Astrocyte (in vitro differentiated cells and primary cell): Measurements from ENCODE around the gene OR2W3. TPM values are rescaled to one million over a fixed set of nuclear protein-coding genes. Genes with fewer than 3 reads are reported as not detected.
"Not testable (repeated sequence)": the region's sequence is repeated elsewhere in the genome, so short reads cannot be mapped to it uniquely, and the experiment has no call there.

Experiments
- DNase-seq: peaks from one replicate; pipeline ENCODE4 v3.0.0-alpha.2; 2010; ENCODE audit warnings: low read depth
- FAIRE-seq: peaks from 2 replicates; lab custom pipeline; 2011; peaks lifted over from hg19 to GRCh38; lab: Jason Lieb, UNC
- H2AFZ ChIP-seq: 2 replicates; pipeline ENCODE4 v1.6.0; 2012; ENCODE audit warnings: low read depth, low read length, inconsistent platforms
- H3K27ac ChIP-seq: 2 replicates; pipeline ENCODE4 v1.5.1; 2011; ENCODE audit warnings: low read depth, low read length, inconsistent platforms
- H3K27me3 ChIP-seq: 2 replicates; pipeline ENCODE4 v1.6.0; 2011; ENCODE audit warnings: low read length, inconsistent platforms; ENCODE audit not compliant: insufficient read depth
- H3K36me3 ChIP-seq: 2 replicates; pipeline ENCODE4 v1.5.1; 2011; ENCODE audit warnings: low read length, inconsistent platforms; ENCODE audit not compliant: insufficient read depth
- H3K4me1 ChIP-seq: 2 replicates; pipeline ENCODE4 v1.5.1; 2011; ENCODE audit warnings: low read length, inconsistent platforms; ENCODE audit not compliant: insufficient read depth
- H3K4me2 ChIP-seq: 2 replicates; pipeline ENCODE4 v1.6.0; 2012; ENCODE audit warnings: low read length, inconsistent platforms
- H3K4me3 ChIP-seq: 2 replicates; pipeline ENCODE4 v1.5.1; 2011; ENCODE audit warnings: low read depth, mild to moderate bottlenecking, low read length, inconsistent platforms; ENCODE audit not compliant: insufficient read depth
- H3K79me2 ChIP-seq: 2 replicates; pipeline ENCODE4 v1.6.0; 2012; ENCODE audit warnings: mild to moderate bottlenecking, low read length, inconsistent platforms; ENCODE audit not compliant: insufficient read depth
- H3K9ac ChIP-seq: 2 replicates; pipeline ENCODE4 v1.6.0; 2012; ENCODE audit warnings: mild to moderate bottlenecking, low read length, inconsistent platforms
- H3K9me3 ChIP-seq: 2 replicates; pipeline ENCODE4 v1.5.1; 2012; ENCODE audit warnings: low read depth, mild to moderate bottlenecking, low read length, inconsistent platforms; ENCODE audit not compliant: insufficient read depth
- H4K20me1 ChIP-seq: 2 replicates; pipeline ENCODE4 v1.6.0; 2012; ENCODE audit warnings: low read length, inconsistent platforms; ENCODE audit not compliant: insufficient read depth
- H3K27ac Mint-ChIP-seq: one replicate; pipeline ENCODE4 v1.8.0; 2021; ENCODE audit warnings: mild to moderate bottlenecking, mixed read lengths; ENCODE audit not compliant: unreplicated experiment
- H3K27me3 Mint-ChIP-seq: one replicate; pipeline ENCODE4 v1.8.0; 2021; ENCODE audit warnings: low read depth, mixed read lengths; ENCODE audit not compliant: unreplicated experiment
- H3K36me3 Mint-ChIP-seq: one replicate; pipeline ENCODE4 v1.8.0; 2021; ENCODE audit warnings: low read depth, mixed read lengths; ENCODE audit not compliant: unreplicated experiment
- H3K4me1 Mint-ChIP-seq: one replicate; pipeline ENCODE4 v1.8.0; 2021; ENCODE audit warnings: low read depth, mixed read lengths; ENCODE audit not compliant: unreplicated experiment
- H3K4me3 Mint-ChIP-seq: one replicate; pipeline ENCODE4 v1.8.0; 2021; ENCODE audit warnings: mild to moderate bottlenecking, moderate library complexity, mixed read lengths; ENCODE audit not compliant: unreplicated experiment
- H3K9me3 Mint-ChIP-seq: one replicate; pipeline ENCODE4 v1.8.0; 2021; ENCODE audit warnings: mild to moderate bottlenecking, mixed read lengths; ENCODE audit not compliant: unreplicated experiment
- CTCF ChIP-seq: IDR thresholded peaks from 2 replicates; pipeline ENCODE4 v1.5.1; 2011; ENCODE audit warnings: low read depth, mild to moderate bottlenecking, inconsistent platforms, low read length, moderate library complexity; ENCODE audit not compliant: insufficient read depth
- EZH2 ChIP-seq: IDR thresholded peaks from 2 replicates; pipeline ENCODE4 v1.6.1; 2012; ENCODE audit warnings: mild to moderate bottlenecking, low read length, inconsistent platforms; ENCODE audit not compliant: insufficient read depth
- total RNA-seq: library from RNA; stranded (reverse); gene quantifications from 2 replicates; pipeline ENCODE4 v1.2.1, GENCODE V29; 2021

The OR2W3 gene
- total RNA-seq, 1 donor from 2014 or later, result 5.9 TPM

- not testable (repeated sequence) for H3K27me3 Mint-ChIP-seq, H3K9me3 ChIP-seq, H3K27ac Mint-ChIP-seq, FAIRE-seq, H3K36me3 ChIP-seq, H3K79me2 ChIP-seq, H4K20me1 ChIP-seq, H3K27ac ChIP-seq, H3K36me3 Mint-ChIP-seq, DNase-seq, H3K4me1 Mint-ChIP-seq, H3K4me1 ChIP-seq, H3K27me3 ChIP-seq, H3K9me3 Mint-ChIP-seq
- H3K4me3 Mint-ChIP-seq, result peak overlapping the region; percentile 79
- Histone ChIP-seq H3K9ac (peak overlapping the region; percentile 52), H3K4me2 (peak overlapping the region; percentile 76), H3K4me3 (peak overlapping the region; percentile 17), H2AFZ (peak overlapping the region; percentile 86)
- TF ChIP-seq CTCF, result peak; percentile 25
Observed at GRCh38 chr1:247936965-247937734, 41.8 kb downstream of the OR2W3 start.

DNA sequence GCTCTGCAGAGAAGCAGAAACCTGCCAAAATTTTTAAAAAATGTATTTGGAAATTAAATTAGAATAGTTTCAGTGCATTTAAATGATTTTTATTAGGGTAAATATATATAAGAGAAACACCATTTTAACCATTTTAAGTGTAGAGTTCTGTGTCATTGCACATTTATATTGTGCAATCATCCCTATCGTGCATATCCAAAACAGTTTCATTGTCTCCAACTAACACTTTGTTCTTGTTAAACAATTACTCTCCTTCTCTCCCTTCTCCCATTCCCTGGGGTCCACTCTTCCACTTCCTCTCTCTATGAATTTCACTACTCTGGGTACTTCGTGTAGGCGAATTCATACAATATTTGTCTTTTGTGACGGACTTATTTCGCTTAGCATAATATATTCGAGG lies 47.2 kb downstream of the OR2W3 start:
- Mint-ChIP-seq H3K27me3 (no peaks in the 10 kb centered on the region), H3K4me3 (no peak overlapping the region), H3K4me1 (no peaks in the 10 kb centered on the region), H3K27ac (no peak overlapping the region), H3K9me3 (peaks cover 3% of the 10 kb centered on the region), H3K36me3 (no peaks in the 10 kb centered on the region)
- H3K27me3 ChIP-seq, result no peaks in the 10 kb centered on the region
- no peaks in the 10 kb centered on the region for H3K36me3 ChIP-seq
- H3K9me3 ChIP-seq, result peaks cover 3% of the 10 kb centered on the region
- no peak overlapping the region for H2AFZ ChIP-seq
- H3K4me1 ChIP-seq, result no peaks in the 10 kb centered on the region
- H3K79me2 ChIP-seq, result no peaks in the 10 kb centered on the region
- FAIRE-seq, result no peak
- H3K9ac ChIP-seq, result no peak overlapping the region
- DNase-seq, result no peak
- no peak overlapping the region for H3K27ac ChIP-seq
- no peak overlapping the region for H3K4me3 ChIP-seq
- TF ChIP-seq EZH2, result no peak
- TF ChIP-seq CTCF, result no peak
- no peaks in the 10 kb centered on the region for H4K20me1 ChIP-seq
- H3K4me2 ChIP-seq, result no peak overlapping the region

Other genes with a start within 250 kb of the OR2W3 start
- gene OR13G1, start 215.8 kb upstream of the OR2W3 start, total RNA-seq, result not detected in 2 replicates
- gene OR6F1, start 178.9 kb upstream of the OR2W3 start, total RNA-seq, result not detected in 2 replicates
- gene OR14K1, start 157.0 kb upstream of the OR2W3 start, total RNA-seq, result not detected in 2 replicates
- not detected in 2 replicates for gene OR14A2, start 147.4 kb upstream of the OR2W3 start, total RNA-seq
- gene OR1C1, start 135.0 kb upstream of the OR2W3 start, total RNA-seq, result not detected in 2 replicates
- gene OR14A16, start 71.5 kb upstream of the OR2W3 start, total RNA-seq, result not detected in 2 replicates
- gene OR11L1, start 53.7 kb upstream of the OR2W3 start, total RNA-seq, result not detected in 2 replicates
- gene TRIM58, start 38.4 kb upstream of the OR2W3 start, total RNA-seq, result 20.6 and 31.0 TPM in 2 replicates
- not detected in 2 replicates for gene OR2T8, start 24.7 kb downstream of the OR2W3 start, total RNA-seq
- not detected in 2 replicates for gene OR2AJ1, start 29.3 kb downstream of the OR2W3 start, total RNA-seq
- not detected in 2 replicates for gene OR2L8, start 53.3 kb downstream of the OR2W3 start, total RNA-seq
- not detected in 2 replicates for gene OR2AK2, start 69.6 kb downstream of the OR2W3 start, total RNA-seq
- not detected in 2 replicates for gene OR2L5, start 118.1 kb downstream of the OR2W3 start, total RNA-seq
- not detected in 2 replicates for gene OR2L2, start 134.5 kb downstream of the OR2W3 start, total RNA-seq
- gene OR2L3, start 151.2 kb downstream of the OR2W3 start, total RNA-seq, result not detected in 2 replicates
- gene OR2L13, start 199.6 kb downstream of the OR2W3 start, total RNA-seq, result not detected in 2 replicates
- not detected in 2 replicates for gene OR2M5, start 249.6 kb downstream of the OR2W3 start, total RNA-seq